GM23338 (cell line): ENCODE measurements around the gene LEKR1. TPM values are rescaled to one million over a fixed set of nuclear protein-coding genes. Genes with fewer than 3 reads are reported as not detected.

Experiments used
- ATAC-seq: fragments of 200-7000 bp; cut with Tn5 transposase; 3 replicates; pipeline ENCODE4 v1.9.1; 2020
- DNase-seq: peaks from one replicate; pipeline ENCODE4 v3.0.0-alpha.2; 2015; ENCODE audit warnings: low spot score
- H2AFZ ChIP-seq: fragments of 200-600 bp; sonication (generic); 2 replicates; pipeline ENCODE4 v1.8.0; 2016; ENCODE audit warnings: antibody characterized with exemption, mild to moderate bottlenecking, moderate library complexity
- H3F3A ChIP-seq: fragments of 200-600 bp; sonication (generic); replicated peaks from 2 replicates; pipeline ENCODE4 v1.8.0; 2017; ENCODE audit warnings: antibody characterized with exemption, mixed run types, low read depth
- H3K27ac ChIP-seq: fragments of 200-600 bp; sonication (generic); 2 replicates; pipeline ENCODE4 v1.6.1; 2016; ENCODE audit warnings: low read depth
- H3K27me3 ChIP-seq: fragments of 200-600 bp; sonication (generic); 2 replicates; pipeline ENCODE4 v1.8.0; 2016; ENCODE audit warnings: mild to moderate bottlenecking, mixed run types, moderate library complexity; ENCODE audit not compliant: insufficient read depth
- H3K36me3 ChIP-seq: fragments of 200-600 bp; sonication (generic); 2 replicates; pipeline ENCODE4 v1.8.0; 2016; ENCODE audit warnings: mild to moderate bottlenecking; ENCODE audit not compliant: insufficient read depth
- H3K4me1 ChIP-seq: fragments of 200-600 bp; sonication (generic); 2 replicates; pipeline ENCODE4 v1.8.0; 2016; ENCODE audit warnings: mild to moderate bottlenecking, moderate library complexity; ENCODE audit not compliant: insufficient read depth
- H3K4me2 ChIP-seq: fragments of 200-600 bp; sonication (generic); 2 replicates; pipeline ENCODE4 v1.7.1; 2017; ENCODE audit warnings: mixed run types
- H3K4me3 ChIP-seq: fragments of 200-600 bp; sonication (generic); 2 replicates; pipeline ENCODE4 v1.6.1; 2016; ENCODE audit warnings: mixed run types
- H3K79me2 ChIP-seq: fragments of 200-600 bp; sonication (generic); replicated peaks from 2 replicates; pipeline ENCODE4 v1.8.0; 2017; ENCODE audit warnings: mild to moderate bottlenecking; ENCODE audit not compliant: insufficient read depth
- H3K9me2 ChIP-seq: fragments of 200-600 bp; sonication (generic); 2 replicates; pipeline ENCODE4 v1.8.0; 2017; ENCODE audit not compliant: insufficient read depth
- H4K20me1 ChIP-seq: fragments of 200-600 bp; sonication (generic); replicated peaks from 2 replicates; pipeline ENCODE4 v1.8.0; 2017; ENCODE audit warnings: mild to moderate bottlenecking; ENCODE audit not compliant: insufficient read depth
- H3K27ac Mint-ChIP-seq: 2 replicates; pipeline ENCODE4 v1.8.0; 2020; ENCODE audit warnings: inconsistent platforms, mild to moderate bottlenecking, moderate library complexity, mixed read lengths
- H3K27me3 Mint-ChIP-seq: 3 replicates; pipeline ENCODE4 v1.8.0; 2022; ENCODE audit warnings: low read depth, mild to moderate bottlenecking, moderate library complexity, mixed read lengths, inconsistent platforms; ENCODE audit not compliant: insufficient read depth, poor library complexity
- H3K36me3 Mint-ChIP-seq: 3 replicates; pipeline ENCODE4 v1.8.0; 2021; ENCODE audit warnings: low read depth, mild to moderate bottlenecking, inconsistent platforms, moderate library complexity, mixed read lengths
- H3K4me1 Mint-ChIP-seq: 3 replicates; pipeline ENCODE4 v1.8.0; 2020; ENCODE audit warnings: mild to moderate bottlenecking, inconsistent platforms, mixed read lengths
- H3K4me3 Mint-ChIP-seq: 3 replicates; pipeline ENCODE4 v1.8.0; 2021; ENCODE audit warnings: moderate library complexity, mild to moderate bottlenecking, inconsistent platforms, mixed read lengths
- H3K9me3 Mint-ChIP-seq: 3 replicates; pipeline ENCODE4 v1.8.0; 2020; ENCODE audit warnings: moderate library complexity, mild to moderate bottlenecking, inconsistent platforms, mixed read lengths
- CREB1 ChIP-seq: fragments of 250-450 bp; sonication (Bioruptor Pico); IDR thresholded peaks from 2 replicates; pipeline ENCODE4 v1.5.0; 2020; ENCODE audit warnings: low read depth, mild to moderate bottlenecking, moderate library complexity
- CTCF ChIP-seq, 2 experiments: fragments of 200-600 bp in 1 of 2; sonication (generic) in 1 of 2; conservative IDR thresholded peaks; 2 replicates each; pipeline versions ENCODE4 v1.5.1 to v1.6.1; 2016 to 2017; ENCODE audit warnings: antibody characterized with exemption in 2 of 2, low read depth in 2 of 2, mild to moderate bottlenecking in 2 of 2, moderate library complexity in 1 of 2
- EZH2phosphoT487 ChIP-seq: fragments of 200-600 bp; sonication (generic); IDR thresholded peaks from one replicate; pipeline ENCODE4 v1.8.1; 2018; ENCODE audit warnings: antibody characterized with exemption; ENCODE audit not compliant: unreplicated experiment
- JUNB ChIP-seq: IDR thresholded peaks from one replicate; pipeline ENCODE4 v1.6.1; 2016; ENCODE audit warnings: antibody characterized with exemption; ENCODE audit not compliant: unreplicated experiment
- POLR2AphosphoS5 ChIP-seq: IDR thresholded peaks from 2 replicates; pipeline ENCODE4 v1.6.1; 2016; ENCODE audit warnings: antibody characterized with exemption, low read depth
- STAT1 ChIP-seq: IDR thresholded peaks from one replicate; pipeline ENCODE4 v1.6.1; 2016; ENCODE audit warnings: antibody characterized with exemption; ENCODE audit not compliant: unreplicated experiment
- ZNF114 ChIP-seq: fragments of 250-450 bp; sonication (Bioruptor Pico); IDR thresholded peaks from 2 replicates; pipeline ENCODE4 v1.5.0; 2020; ENCODE audit warnings: mild to moderate bottlenecking, moderate library complexity
- ZNF462 ChIP-seq: fragments of 250-450 bp; sonication (Bioruptor Pico); IDR thresholded peaks from 2 replicates; pipeline ENCODE4 v1.5.0; 2020; ENCODE audit warnings: mild to moderate bottlenecking, moderate library complexity
- polyA plus RNA-seq: library from polyadenylated mRNA; unstranded; fragments of >200 nt; fragmentation: Nextera tagmentation; extraction: Ambion mirVana; gene quantifications from 2 replicates; pipeline ENCODE4 v1.2.1, GENCODE V29; 2016
- total RNA-seq: library from RNA; depleted of rRNA; stranded (reverse); fragments of >200 nt; shearing (Covaris generic); gene quantifications from 2 replicates; pipeline ENCODE4 v1.2.3, GENCODE V29; 2014

LEKR1 gene
- total and polyA plus RNA-seq, 2 experiments from 2014 or later: not detected

- no peak for TF ChIP-seq ZNF462 (CRISPR knock-in tag)
- no peak for TF ChIP-seq CTCF (conservative IDR thresholded peaks at IDR 0.05; ENCODE audit: low read depth in 2 of 2)
- no peak for TF ChIP-seq ZNF114 (CRISPR knock-in tag)
- TF ChIP-seq JUNB: no peak
- TF ChIP-seq CREB1 (CRISPR knock-in tag): no peak
Measured at GRCh38 chr3:157063469-157063868, 237.3 kb downstream of the LEKR1 start (continued).

GRCh38 chr3:157063926-157064325 lies 237.8 kb downstream of the LEKR1 start:
- no peak for DNase-seq
- no peaks in the 10 kb centered on the region for H3K9me3 Mint-ChIP-seq
- TF ChIP-seq STAT1 (no peak), ZNF114 (CRISPR knock-in tag) (no peak), POLR2AphosphoS5 (no peak), EZH2phosphoT487 (no peak), JUNB (no peak), ZNF462 (CRISPR knock-in tag) (no peak)

More at GRCh38 chr3:157063926-157064325, 237.8 kb downstream of the LEKR1 start:
- H3K4me3 Mint-ChIP-seq: no peak overlapping the region
- H3K27me3 ChIP-seq: no peaks in the 10 kb centered on the region; the same call in 1 of the 2 replicates
- H3K36me3 ChIP-seq: no peaks in the 10 kb centered on the region
- no peak for ATAC-seq
- H3K79me2 ChIP-seq: no peaks in the 10 kb centered on the region
- H3K27me3 Mint-ChIP-seq: peaks cover 20% of the 10 kb centered on the region
- H4K20me1 ChIP-seq: no peaks in the 10 kb centered on the region
- H3F3A ChIP-seq: no peaks in the 10 kb centered on the region
- H3K9me2 ChIP-seq: peaks cover 17% of the 10 kb centered on the region
- H2AFZ ChIP-seq: peak overlapping the region; percentile 83
- H3K27ac Mint-ChIP-seq: no peak overlapping the region
- H3K4me1 Mint-ChIP-seq: peaks cover 44% of the 10 kb centered on the region
- peaks cover 28% of the 10 kb centered on the region for H3K4me1 ChIP-seq
- H3K36me3 Mint-ChIP-seq: no peaks in the 10 kb centered on the region
- H3K4me3 ChIP-seq: no peak overlapping the region
- no peak overlapping the region for H3K27ac ChIP-seq
- H3K4me2 ChIP-seq: no peak overlapping the region
